Activated CD8-positive, alpha-beta memory T cell treated with anti-CD3 and anti-CD28 coated beads for 36 hours (primary cell): ENCODE data around the gene NPAS2. TPM values are rescaled to one million over a fixed set of nuclear protein-coding genes. Genes with fewer than 3 reads are reported as not detected.

ENCODE experiments used
- CTCF ChIA-PET: fragments of 350-600 bp; sonication (Branson Sonifier 250); formaldehyde crosslinking; loops from one replicate; lab custom pipeline; 2021; ENCODE audit warnings: antibody characterized with exemption; lab: Charles Lee
- POLR2A ChIA-PET: fragments of 350-600 bp; sonication (Branson Sonifier 250); formaldehyde crosslinking; loops from one replicate; lab custom pipeline; 2021; ENCODE audit warnings: antibody characterized with exemption; lab: Charles Lee
- total RNA-seq, 2 experiments: library from RNA; stranded (reverse); gene quantifications; one replicate each; pipeline ENCODE4 v1.2.3, GENCODE V29; 2021

Gene NPAS2
- total RNA-seq, 2 experiments from 2014 or later, result 2.6 to 3.3 TPM

DNA sequence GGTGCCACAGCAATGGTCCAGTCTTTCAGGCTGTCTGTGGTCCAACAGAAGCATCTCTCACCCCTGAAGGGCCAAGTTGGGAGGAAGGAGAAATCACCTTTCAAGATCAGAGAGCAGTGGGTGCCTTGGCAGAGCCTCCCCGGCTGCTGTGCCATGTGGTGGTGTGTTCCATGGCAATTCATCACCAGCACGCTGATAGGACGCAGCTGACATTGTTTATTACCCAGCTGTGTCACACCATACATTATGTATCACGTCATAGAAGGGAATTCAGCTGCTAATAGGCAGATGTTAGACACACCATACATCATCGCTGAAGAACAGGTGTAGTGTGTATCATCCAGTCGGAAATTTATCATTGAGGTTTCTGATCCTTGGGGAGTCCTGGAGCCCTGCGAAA is 152.5 kb downstream of the NPAS2 start:
- CTCF ChIA-PET, result no interaction called here
- POLR2A ChIA-PET, result no interaction called here

DNA sequence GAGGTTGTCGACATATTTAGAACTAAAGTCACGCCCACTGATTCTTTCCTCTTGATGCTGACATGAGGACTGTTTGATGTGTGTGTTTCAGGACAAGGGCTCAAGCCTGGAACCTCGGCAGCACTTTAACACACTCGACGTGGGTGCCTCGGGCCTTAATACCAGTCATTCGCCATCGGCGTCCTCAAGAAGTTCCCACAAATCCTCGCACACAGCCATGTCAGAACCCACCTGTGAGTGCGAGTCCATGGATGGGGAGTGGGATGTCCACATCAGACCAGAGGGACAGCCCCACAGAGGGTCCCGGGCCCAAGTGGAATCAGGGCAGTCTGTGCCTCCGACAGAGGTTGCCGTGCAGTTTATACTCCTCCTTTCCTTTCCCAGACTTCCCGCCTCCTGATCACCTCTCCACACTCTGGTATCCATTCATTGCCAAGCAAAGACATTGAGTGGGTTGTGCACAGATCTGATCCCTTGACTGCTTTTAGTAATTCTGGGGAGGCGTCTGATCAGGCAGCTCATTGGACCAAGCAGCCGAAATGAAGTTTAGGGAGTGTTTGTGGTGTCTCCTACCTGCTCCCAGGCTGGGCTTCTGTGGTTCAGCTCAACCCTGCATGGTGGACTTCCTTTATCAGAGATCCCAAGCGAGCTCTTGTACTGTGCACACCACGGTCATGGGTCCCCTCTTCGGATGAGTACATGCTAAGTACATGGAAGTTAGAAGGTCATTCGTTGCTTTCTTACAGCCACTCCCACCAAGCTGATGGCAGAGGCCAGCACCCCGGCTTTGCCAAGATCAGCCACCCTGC is 155.0 kb downstream of the NPAS2 start:
- ChIA-PET CTCF (no interaction called here), POLR2A (no interaction called here)

GRCh38 chr2:100975521-100975785 is 155.5 kb downstream of the NPAS2 start:
- ChIA-PET CTCF (no interaction called here), POLR2A (no interaction called here)

DNA sequence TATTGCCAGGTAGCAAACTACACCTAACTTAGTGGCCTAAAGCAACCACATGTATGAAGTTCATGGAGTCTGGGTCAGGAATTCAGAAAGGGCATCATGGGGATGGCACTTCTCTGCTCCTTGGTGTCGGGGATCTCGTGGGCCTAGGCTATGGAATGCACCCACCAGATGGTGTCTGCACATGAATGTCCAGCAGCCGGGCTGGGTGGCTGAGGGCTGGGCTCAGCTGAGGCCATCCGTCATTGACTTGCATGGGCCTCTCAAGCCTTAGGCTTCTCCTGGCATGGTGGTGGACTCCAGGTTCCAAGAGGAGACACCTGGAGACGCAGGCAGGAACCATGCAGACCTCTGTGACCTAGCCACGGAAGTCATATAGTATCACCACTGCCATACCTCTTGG is 156.1 kb downstream of the NPAS2 start:
- CTCF ChIA-PET, result no interaction called here
- POLR2A ChIA-PET, result no interaction called here

GRCh38 chr2:100976645-100977391 is 156.9 kb downstream of the NPAS2 start:
- CTCF ChIA-PET, result no interaction called here
- POLR2A ChIA-PET, result no interaction called here

GRCh38 chr2:100977511-100977910 is 157.6 kb downstream of the NPAS2 start:
- ChIA-PET CTCF (no interaction called here), POLR2A (no interaction called here)

GRCh38 chr2:100978582-100979191 is 158.7 kb downstream of the NPAS2 start:
- ChIA-PET CTCF (no interaction called here), POLR2A (no interaction called here)

- POLR2A ChIA-PET, result no interaction called here
- CTCF ChIA-PET, result no interaction called here
Observed at GRCh38 chr2:100980046-100980445, 160.1 kb downstream of the NPAS2 start.

- CTCF ChIA-PET, result no interaction called here
- POLR2A ChIA-PET, result no interaction called here
Observed at GRCh38 chr2:100981011-100981410, 161.1 kb downstream of the NPAS2 start.

GRCh38 chr2:100982431-100982861 is 162.5 kb downstream of the NPAS2 start:
- ChIA-PET CTCF (interaction anchor here (0.9 kb wide), 1 partner anchor 63 kb away, joined by 4 read pairs; no protein-coding TSS in a partner anchor), POLR2A (no interaction called here)

DNA sequence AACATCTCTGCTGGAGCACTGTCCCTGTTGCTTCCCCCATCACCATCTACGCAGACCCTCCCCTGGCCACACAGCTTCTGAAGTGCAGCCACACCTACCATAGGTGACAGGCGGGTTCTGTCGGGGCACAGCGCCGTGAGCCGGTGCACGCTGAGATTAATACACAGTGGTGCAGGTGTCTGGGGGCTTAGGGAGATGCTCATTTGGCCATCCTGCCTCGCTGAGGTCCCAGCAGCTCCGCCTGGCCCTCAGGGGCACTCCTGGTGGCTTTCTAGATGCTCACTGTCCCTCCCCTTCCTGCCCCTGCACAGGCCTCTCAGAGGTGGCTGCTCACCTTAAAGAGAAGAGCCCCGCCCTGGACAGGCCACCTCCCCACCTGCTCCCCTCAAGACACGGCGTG is 163.3 kb downstream of the NPAS2 start:
- CTCF ChIA-PET, result no interaction called here
- POLR2A ChIA-PET, result no interaction called here

- ChIA-PET CTCF (no interaction called here), POLR2A (no interaction called here)
Observed at GRCh38 chr2:100983684-100984310, 163.9 kb downstream of the NPAS2 start.

DNA sequence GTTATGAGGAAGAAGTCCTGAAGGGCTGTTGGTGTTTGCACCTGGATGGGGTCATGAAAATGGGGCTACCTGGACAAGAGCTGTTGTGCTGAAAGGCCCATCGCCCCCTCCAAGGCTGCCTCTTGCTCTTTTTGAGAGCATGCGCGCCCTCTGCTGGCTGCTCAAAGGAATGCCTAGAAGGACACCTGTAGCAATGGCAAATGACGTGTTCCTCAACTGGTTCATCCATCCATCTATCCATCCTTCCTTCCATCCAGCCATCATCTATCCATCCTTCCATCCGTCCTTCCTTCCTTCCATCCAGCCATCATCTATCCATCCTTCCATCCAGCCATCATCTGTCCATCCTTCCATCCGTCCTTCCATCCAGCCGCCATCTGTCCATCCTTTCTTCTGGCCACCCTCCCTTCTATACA is 165.0 kb downstream of the NPAS2 start:
- POLR2A ChIA-PET, result no interaction called here
- CTCF ChIA-PET, result interaction anchor here (0.6 to 1.2 kb wide), 3 partner anchors 83 to 375 kb away, joined by 3 to 5 read pairs (median 3); no protein-coding TSS in a partner anchor

- CTCF ChIA-PET, result interaction anchor here (0.9 to 1.2 kb wide), 3 partner anchors 9 to 376 kb away, joined by 3 to 5 read pairs (median 3); no protein-coding TSS in a partner anchor
- POLR2A ChIA-PET, result no interaction called here
Observed at GRCh38 chr2:100986157-100986556, 166.2 kb downstream of the NPAS2 start.

- CTCF ChIA-PET, result interaction anchor here (0.5 to 0.6 kb wide), 2 partner anchors 380 to 533 kb away, joined by 3 read pairs; no protein-coding TSS in a partner anchor
- POLR2A ChIA-PET, result no interaction called here
Observed at GRCh38 chr2:100987536-100987935, 167.6 kb downstream of the NPAS2 start.

DNA sequence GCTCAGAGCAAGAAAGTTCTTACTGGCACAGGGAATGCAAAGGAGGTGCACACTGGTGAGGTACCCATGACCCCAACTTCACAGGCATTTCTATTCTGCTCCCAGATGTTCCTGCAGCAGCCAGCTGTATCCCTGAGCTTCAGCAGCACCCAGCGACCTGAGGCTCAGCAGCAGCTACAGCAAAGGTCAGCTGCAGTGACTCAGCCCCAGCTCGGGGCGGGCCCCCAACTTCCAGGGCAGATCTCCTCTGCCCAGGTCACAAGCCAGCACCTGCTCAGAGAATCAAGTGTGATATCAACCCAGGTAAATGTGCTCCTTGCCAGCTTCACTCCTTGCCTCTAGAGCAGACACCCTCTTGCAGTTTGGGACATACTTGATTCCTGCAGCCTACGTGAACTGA is 168.0 kb downstream of the NPAS2 start:
- CTCF ChIA-PET, result interaction anchor here (0.5 to 0.6 kb wide), 2 partner anchors 380 to 533 kb away, joined by 3 read pairs; no protein-coding TSS in a partner anchor
- POLR2A ChIA-PET, result no interaction called here

GRCh38 chr2:100988630-100989417 is 168.9 kb downstream of the NPAS2 start:
- ChIA-PET POLR2A (no interaction called here), CTCF (no interaction called here)

GRCh38 chr2:100989666-100990065 is 169.7 kb downstream of the NPAS2 start:
- CTCF ChIA-PET, result no interaction called here
- POLR2A ChIA-PET, result no interaction called here

DNA sequence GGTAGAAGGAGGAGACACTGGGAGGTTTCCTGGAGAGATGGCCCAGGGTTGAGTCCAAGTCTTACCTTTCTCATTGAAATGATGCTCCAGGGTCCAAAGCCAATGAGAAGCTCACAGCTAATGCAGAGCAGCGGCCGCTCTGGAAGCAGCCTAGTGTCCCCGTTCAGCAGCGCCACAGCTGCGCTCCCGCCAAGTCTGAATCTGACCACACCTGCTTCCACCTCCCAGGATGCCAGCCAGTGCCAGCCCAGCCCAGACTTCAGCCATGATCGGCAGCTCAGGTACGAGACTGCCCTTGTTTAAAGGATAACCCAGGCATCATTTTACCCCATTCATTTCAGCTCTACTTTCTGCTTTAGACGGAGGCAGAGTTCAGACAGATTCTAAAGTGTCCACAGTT is 170.2 kb downstream of the NPAS2 start:
- CTCF ChIA-PET, result no interaction called here
- POLR2A ChIA-PET, result no interaction called here
